K562 (cell line): Measurements from ENCODE around the gene MGAT5. TPM values are rescaled to one million over a fixed set of nuclear protein-coding genes. Genes with fewer than 3 reads are reported as not detected.

Source experiments
- ARID3B ChIP-seq: fragments of 250-450 bp; sonication (Bioruptor Pico); IDR thresholded peaks from 2 replicates; pipeline ENCODE4 v1.4.0; 2020; ENCODE audit warnings: borderline replicate concordance
- ELF2 ChIP-seq: fragments of 250-450 bp; sonication (Bioruptor Pico); IDR thresholded peaks from 2 replicates; pipeline ENCODE4 v1.5.0; 2021; ENCODE audit warnings: mild to moderate bottlenecking
- PML ChIP-seq: IDR thresholded peaks from 2 replicates; pipeline ENCODE4 v1.6.1; 2012; ENCODE audit warnings: low read length, inconsistent platforms
- RBM39 ChIP-seq: fragments of 200-400 bp; formaldehyde crosslinking; optimal IDR thresholded peaks from 2 replicates; pipeline ENCODE3; 2018; ENCODE audit warnings: low read depth, low read length
- SMARCB1 ChIP-seq: IDR thresholded peaks from 2 replicates; pipeline ENCODE4 v1.6.1; 2011; ENCODE audit warnings: improper control_type of control experiment, low read depth; ENCODE audit not compliant: insufficient read length
- THRAP3 ChIP-seq: fragments of 450-650 bp; IDR thresholded peaks from 2 replicates; pipeline ENCODE4 v1.6.1; 2016; ENCODE audit warnings: mild to moderate bottlenecking, inconsistent platforms, borderline replicate concordance
- ZFX ChIP-seq: sonication (generic); formaldehyde crosslinking; IDR thresholded peaks from 2 replicates; pipeline ENCODE4 v1.8.0; 2022; ENCODE audit warnings: mild to moderate bottlenecking, missing genetic modification reagents, moderate library complexity
- ZKSCAN8 ChIP-seq: fragments of 200-800 bp; sonication (Bioruptor generic); IDR thresholded peaks from 2 replicates; pipeline ENCODE4 v1.6.1; 2016; ENCODE audit warnings: missing genetic modification characterization, missing compliant biosample characterization
- ZNF134 ChIP-seq: fragments of 250-450 bp; sonication (Bioruptor Pico); conservative IDR thresholded peaks from 2 replicates; pipeline ENCODE4 v1.4.0; 2020
- ZNF609 ChIP-seq: sonication (generic); formaldehyde crosslinking; IDR thresholded peaks from 2 replicates; pipeline ENCODE4 v1.8.1; 2023; ENCODE audit warnings: missing genetic modification reagents, mild to moderate bottlenecking, borderline replicate concordance
- polyA plus RNA-seq, 8 experiments: library from polyadenylated mRNA; depleted of rRNA in 4 of 8; stranded (reverse) in 5 of 8; unstranded in 3 of 8; fragments of >200 nt; fragmentation: Nextera tagmentation in 2 of 8; fragmentation: Illumina TruSeq in 1 of 8; extraction: Ambion mirVana in 2 of 8; extraction: Trizol in 1 of 8; gene quantifications; 2 replicates each; pipeline versions ENCODE4 v1.2.1 to v1.2.3, GENCODE V29; 2011 to 2014; ENCODE audit warnings: inconsistent platforms in 1 of 8, missing spikeins in 1 of 8
- total RNA-seq, 7 experiments: library from RNA; depleted of rRNA in 6 of 7; stranded (reverse); fragments of >200 nt in 6 of 7; fragmentation: Illumina TruSeq in 2 of 7; extraction: Trizol in 2 of 7; gene quantifications; 2 replicates each; pipeline versions ENCODE4 v1.2.1 to v1.2.3, GENCODE V29; 2011 to 2021; ENCODE audit warnings: low replicate concordance in 1 of 7

Gene MGAT5
- total and polyA plus RNA-seq, 9 of the 15 experiments (the other 6 are each of a cell fraction or from before 2014, with no cell fraction given) = 1.6 to 18.6 (median 11.1) TPM

GRCh38 chr2:134493797-134494196, 239.9 kb downstream of the MGAT5 start (continued):
- TF ChIP-seq ZNF609 (CRISPR knock-in tag) (no peak), ZKSCAN8 (no peak), ARID3B (CRISPR knock-in tag) (no peak), ZNF134 (CRISPR knock-in tag) (no peak), RBM39 (no peak), ELF2 (CRISPR knock-in tag) (no peak), PML (no peak), THRAP3 (no peak), SMARCB1 (no peak), ZFX (no peak)
